Panc1 (cell line): Measurements from ENCODE around the gene BCAS3. TPM values are rescaled to one million over a fixed set of nuclear protein-coding genes. Genes with fewer than 3 reads are reported as not detected.

ENCODE experiments used
- ATAC-seq: fragments of 200-7000 bp; cut with Tn5 transposase; 2 replicates; pipeline ENCODE4 v1.9.1; 2020; ENCODE audit warnings: mild to moderate bottlenecking, moderate library complexity
- BruUV-seq: library from RNA; stranded (reverse); fragments of 400-500 nt; replicated peaks from 2 replicates; lab custom pipeline; 2021; lab: Mats Ljungman, UMichigan
- CTCF ChIA-PET: fragments of 300-600 bp; sonication (Branson Sonifier 250); formaldehyde crosslinking; loops from one replicate; lab custom pipeline; 2022; ENCODE audit warnings: antibody characterized with exemption; lab: Charles Lee
- POLR2A ChIA-PET: fragments of 300-600 bp; sonication (Branson Sonifier 250); formaldehyde crosslinking; loops from one replicate; lab custom pipeline; 2022; ENCODE audit warnings: antibody characterized with exemption; lab: Charles Lee
- DNase-seq: peaks from one replicate; pipeline ENCODE4 v3.0.0-alpha.2; 2010; ENCODE audit warnings: low read depth, low spot score
- H3K27ac ChIP-seq: 2 replicates; pipeline ENCODE4 v1.5.1; 2011; ENCODE audit warnings: mild to moderate bottlenecking, low read length, inconsistent platforms
- H3K27me3 ChIP-seq: fragments of 200-500 bp; sonication (Bioruptor generic); 2 replicates; pipeline ENCODE4 v1.6.0; 2014; ENCODE audit warnings: low read length, inconsistent platforms; ENCODE audit not compliant: control insufficient read depth, insufficient read depth
- H3K36me3 ChIP-seq: fragments of 200-500 bp; sonication (Bioruptor generic); 2 replicates; pipeline ENCODE4 v1.5.1; 2014; ENCODE audit warnings: inconsistent platforms, mild to moderate bottlenecking, low read length, moderate library complexity; ENCODE audit not compliant: control insufficient read depth, insufficient read depth
- H3K4me1 ChIP-seq: 2 replicates; pipeline ENCODE4 v1.5.1; 2011; ENCODE audit warnings: inconsistent platforms, mild to moderate bottlenecking, low read length, moderate library complexity; ENCODE audit not compliant: control insufficient read depth, insufficient read depth
- H3K4me3 ChIP-seq, 2 experiments: 2 replicates each; pipeline ENCODE4 v1.5.1; 2011 to 2012; ENCODE audit warnings: low read depth in 2 of 2, low read length in 2 of 2, mild to moderate bottlenecking in 2 of 2, inconsistent platforms in 1 of 2, moderate library complexity in 1 of 2
- H3K9me3 ChIP-seq: fragments of 200-500 bp; sonication (Bioruptor generic); 2 replicates; pipeline ENCODE4 v1.5.1; 2014; ENCODE audit warnings: low read depth, mild to moderate bottlenecking, inconsistent platforms, low read length, moderate library complexity; ENCODE audit not compliant: control insufficient read depth, insufficient read depth
- POLR2AphosphoS5 ChIP-seq: IDR thresholded peaks from 2 replicates; pipeline ENCODE4 v1.6.1; 2012; ENCODE audit warnings: mild to moderate bottlenecking, low read depth, low read length, moderate library complexity
- SIN3A ChIP-seq: IDR thresholded peaks from 2 replicates; pipeline ENCODE4 v1.6.1; 2012; ENCODE audit warnings: low read depth, mild to moderate bottlenecking, low read length, moderate library complexity, borderline replicate concordance; ENCODE audit not compliant: insufficient read depth
- TCF7L2 ChIP-seq: IDR thresholded peaks from 2 replicates; pipeline ENCODE4 v1.6.1; 2011; ENCODE audit warnings: mild to moderate bottlenecking, low read depth, low read length, inconsistent platforms
- in situ Hi-C: cut with HindIII; loops from 2 replicates; pipeline ENCODE4 v1.10.0; 2016; ENCODE audit warnings: low sequenced_read_pairs, low pct_unique_long_range_greater_than_20kb
- intact Hi-C: fragments of 100-400 bp; cut with micrococcal nuclease; formaldehyde crosslinking; loops from one replicate; pipeline ENCODE4 v1.10.0; 2022; ENCODE audit not compliant: unreplicated experiment
- total RNA-seq: library from RNA; stranded (reverse); gene quantifications from one replicate; pipeline ENCODE4 v1.2.1, GENCODE V29; 2021; ENCODE audit not compliant: unreplicated experiment
- TF ChIP-seq, protein P1 (sequence below): fragments of 450-650 bp; IDR thresholded peaks from 2 replicates; pipeline ENCODE4 v1.5.1; 2017; ENCODE audit warnings: mild to moderate bottlenecking
- TF ChIP-seq, protein P2 (sequence below), 2 experiments: IDR thresholded peaks; 2 replicates each; pipeline ENCODE4 v1.6.1; 2011 to 2012; ENCODE audit warnings: low read depth in 2 of 2, control low read depth in 1 of 2, low read length in 1 of 2, mild to moderate bottlenecking in 1 of 2, moderate library complexity in 1 of 2; ENCODE audit not compliant: insufficient read depth in 1 of 2

Gene BCAS3
- total RNA-seq, 1 experiment from 2014 or later: 9.3 TPM

DNA sequence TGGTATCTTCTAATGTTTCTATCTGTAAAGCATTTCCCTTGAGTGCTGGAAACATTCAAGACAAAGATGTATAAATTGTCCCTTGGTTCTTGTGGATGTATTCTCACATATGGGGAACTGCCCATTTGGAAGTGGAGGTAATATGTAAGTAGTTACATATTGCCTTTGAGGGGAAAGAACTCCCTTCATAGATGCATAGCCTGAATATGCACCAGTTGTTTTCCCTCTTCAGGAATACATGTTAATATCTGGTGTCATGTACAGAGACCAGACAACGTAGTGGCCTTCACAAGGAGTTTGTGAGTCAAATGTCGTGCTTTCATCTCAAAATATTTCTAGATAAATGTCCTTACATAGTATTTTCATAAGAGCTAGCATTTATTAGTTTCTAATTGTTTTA, 213.5 kb downstream of the BCAS3 start:
- no peaks in the 10 kb centered on the region for H3K9me3 ChIP-seq

DNA sequence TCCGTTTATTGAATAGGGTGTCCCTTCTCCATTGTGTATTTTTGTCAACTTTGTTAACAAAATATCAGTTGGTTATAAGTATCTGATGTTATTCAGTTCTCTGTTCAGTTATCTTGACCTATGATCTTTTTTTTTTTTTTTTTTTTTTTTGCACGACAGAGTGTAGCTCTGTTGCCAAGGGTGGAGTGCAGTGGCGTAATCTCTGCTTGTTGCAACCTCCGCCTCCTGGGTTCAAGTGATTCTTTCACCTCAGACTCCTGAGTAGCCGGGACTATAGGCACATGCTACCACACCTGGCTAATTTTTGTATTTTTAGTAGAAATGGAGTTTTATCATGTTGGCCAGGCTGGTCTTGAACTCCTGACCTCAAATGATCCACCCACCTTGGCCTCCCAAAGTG, 215.8 kb downstream of the BCAS3 start:
- Histone ChIP-seq H3K9me3 (no peaks in the 10 kb centered on the region), H3K36me3 (no peaks in the 10 kb centered on the region), H3K27ac (no peak overlapping the region), H3K27me3 (no peaks in the 10 kb centered on the region), H3K4me1 (no peaks in the 10 kb centered on the region), H3K4me3 (no peak overlapping the region)
- intact Hi-C loops: no loop called here
- POLR2A ChIA-PET: interaction anchor here (0.6 kb wide), 1 partner anchor 58 kb away, joined by 13 read pairs; no protein-coding TSS in a partner anchor
- TF ChIP-seq TCF7L2: no peak
- no peak for TF ChIP-seq POLR2AphosphoS5
- TF ChIP-seq, protein P1, sequence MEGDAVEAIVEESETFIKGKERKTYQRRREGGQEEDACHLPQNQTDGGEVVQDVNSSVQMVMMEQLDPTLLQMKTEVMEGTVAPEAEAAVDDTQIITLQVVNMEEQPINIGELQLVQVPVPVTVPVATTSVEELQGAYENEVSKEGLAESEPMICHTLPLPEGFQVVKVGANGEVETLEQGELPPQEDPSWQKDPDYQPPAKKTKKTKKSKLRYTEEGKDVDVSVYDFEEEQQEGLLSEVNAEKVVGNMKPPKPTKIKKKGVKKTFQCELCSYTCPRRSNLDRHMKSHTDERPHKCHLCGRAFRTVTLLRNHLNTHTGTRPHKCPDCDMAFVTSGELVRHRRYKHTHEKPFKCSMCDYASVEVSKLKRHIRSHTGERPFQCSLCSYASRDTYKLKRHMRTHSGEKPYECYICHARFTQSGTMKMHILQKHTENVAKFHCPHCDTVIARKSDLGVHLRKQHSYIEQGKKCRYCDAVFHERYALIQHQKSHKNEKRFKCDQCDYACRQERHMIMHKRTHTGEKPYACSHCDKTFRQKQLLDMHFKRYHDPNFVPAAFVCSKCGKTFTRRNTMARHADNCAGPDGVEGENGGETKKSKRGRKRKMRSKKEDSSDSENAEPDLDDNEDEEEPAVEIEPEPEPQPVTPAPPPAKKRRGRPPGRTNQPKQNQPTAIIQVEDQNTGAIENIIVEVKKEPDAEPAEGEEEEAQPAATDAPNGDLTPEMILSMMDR: no peak
- TF ChIP-seq SIN3A: no peak
- TF ChIP-seq, protein P2, sequence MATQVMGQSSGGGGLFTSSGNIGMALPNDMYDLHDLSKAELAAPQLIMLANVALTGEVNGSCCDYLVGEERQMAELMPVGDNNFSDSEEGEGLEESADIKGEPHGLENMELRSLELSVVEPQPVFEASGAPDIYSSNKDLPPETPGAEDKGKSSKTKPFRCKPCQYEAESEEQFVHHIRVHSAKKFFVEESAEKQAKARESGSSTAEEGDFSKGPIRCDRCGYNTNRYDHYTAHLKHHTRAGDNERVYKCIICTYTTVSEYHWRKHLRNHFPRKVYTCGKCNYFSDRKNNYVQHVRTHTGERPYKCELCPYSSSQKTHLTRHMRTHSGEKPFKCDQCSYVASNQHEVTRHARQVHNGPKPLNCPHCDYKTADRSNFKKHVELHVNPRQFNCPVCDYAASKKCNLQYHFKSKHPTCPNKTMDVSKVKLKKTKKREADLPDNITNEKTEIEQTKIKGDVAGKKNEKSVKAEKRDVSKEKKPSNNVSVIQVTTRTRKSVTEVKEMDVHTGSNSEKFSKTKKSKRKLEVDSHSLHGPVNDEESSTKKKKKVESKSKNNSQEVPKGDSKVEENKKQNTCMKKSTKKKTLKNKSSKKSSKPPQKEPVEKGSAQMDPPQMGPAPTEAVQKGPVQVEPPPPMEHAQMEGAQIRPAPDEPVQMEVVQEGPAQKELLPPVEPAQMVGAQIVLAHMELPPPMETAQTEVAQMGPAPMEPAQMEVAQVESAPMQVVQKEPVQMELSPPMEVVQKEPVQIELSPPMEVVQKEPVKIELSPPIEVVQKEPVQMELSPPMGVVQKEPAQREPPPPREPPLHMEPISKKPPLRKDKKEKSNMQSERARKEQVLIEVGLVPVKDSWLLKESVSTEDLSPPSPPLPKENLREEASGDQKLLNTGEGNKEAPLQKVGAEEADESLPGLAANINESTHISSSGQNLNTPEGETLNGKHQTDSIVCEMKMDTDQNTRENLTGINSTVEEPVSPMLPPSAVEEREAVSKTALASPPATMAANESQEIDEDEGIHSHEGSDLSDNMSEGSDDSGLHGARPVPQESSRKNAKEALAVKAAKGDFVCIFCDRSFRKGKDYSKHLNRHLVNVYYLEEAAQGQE (IDR thresholded peaks at IDR 0.05; ENCODE audit: insufficient read depth in 1 of 2, low read depth in 2 of 2, low read length in 1 of 2): no peak
- DNase-seq (no peak), ATAC-seq (no peak)
- BruUV-seq: no TSS peak
- CTCF ChIA-PET: interaction anchor here (0.6 kb wide), 1 partner anchor 1218 kb away, joined by 4 read pairs; no protein-coding TSS in a partner anchor
- in situ Hi-C loops: no loop called here

More for the DNA sequence above, 213.5 kb downstream of the BCAS3 start:
- intact Hi-C loops (no loop called here), in situ Hi-C loops (no loop called here)
- no peaks in the 10 kb centered on the region for H3K4me1 ChIP-seq
- H3K27ac ChIP-seq: no peak overlapping the region
- H3K27me3 ChIP-seq: no peaks in the 10 kb centered on the region
- BruUV-seq: no TSS peak
- CTCF ChIA-PET: no interaction called here
- H3K4me3 ChIP-seq: no peak overlapping the region
- H3K36me3 ChIP-seq: no peaks in the 10 kb centered on the region
- POLR2A ChIA-PET: no interaction called here
- ATAC-seq: no peak
- TF ChIP-seq, protein P2 (IDR thresholded peaks at IDR 0.05; ENCODE audit: insufficient read depth in 1 of 2, low read depth in 2 of 2, low read length in 1 of 2): no peak
- TF ChIP-seq, protein P1: no peak
- TF ChIP-seq POLR2AphosphoS5 (no peak), SIN3A (no peak), TCF7L2 (no peak)
- no peak for DNase-seq
